ENCODE measurements around the gene CYTH2.

CYTH2 gene

DNA sequence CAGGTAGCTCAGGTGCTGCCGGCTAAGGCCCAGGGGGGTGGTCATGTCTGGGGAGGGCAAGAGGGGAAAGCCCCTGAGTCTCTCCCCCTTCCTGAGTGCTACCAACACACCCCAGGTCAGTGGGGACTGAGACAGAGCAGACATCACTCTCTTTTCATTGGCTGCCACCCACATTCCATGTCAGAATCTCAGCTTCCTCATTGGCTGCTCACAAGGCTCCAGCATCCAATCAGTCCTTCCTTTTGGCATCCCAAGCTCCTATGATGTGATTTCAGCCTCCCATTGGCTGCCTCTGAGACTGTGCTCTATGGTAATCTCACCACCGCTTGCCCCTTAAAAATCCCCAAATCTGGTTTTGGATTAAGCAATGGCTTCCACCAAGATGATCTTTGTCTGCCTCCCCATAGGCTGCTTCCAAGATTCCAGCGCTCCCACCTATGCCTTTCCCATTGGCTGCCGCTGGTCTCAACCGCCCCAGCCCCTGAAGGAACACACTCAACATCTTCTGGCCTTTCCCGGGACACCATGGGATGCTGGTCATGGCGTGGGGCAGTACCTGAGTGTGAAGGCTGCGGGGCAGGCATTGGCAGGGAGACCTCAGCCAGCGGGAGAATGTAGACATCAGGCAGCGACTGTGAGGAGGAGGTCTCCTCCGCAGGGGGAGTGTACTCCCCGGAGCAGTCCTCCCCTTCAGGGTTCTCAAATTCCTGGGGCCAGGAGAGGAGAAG is 40.5 kb downstream of the CYTH2 start:
- H3K27ac ChIP-seq: no peak overlapping the region
- ChIA-PET POLR2A (ENCODE audit: low non-redundant PET) (no interaction called here), CTCF (interaction anchor here (1.2 kb wide), 1 partner anchor 75 kb away, joined by 8 read pairs; no protein-coding TSS in a partner anchor)
- TF ChIP-seq, protein P1, sequence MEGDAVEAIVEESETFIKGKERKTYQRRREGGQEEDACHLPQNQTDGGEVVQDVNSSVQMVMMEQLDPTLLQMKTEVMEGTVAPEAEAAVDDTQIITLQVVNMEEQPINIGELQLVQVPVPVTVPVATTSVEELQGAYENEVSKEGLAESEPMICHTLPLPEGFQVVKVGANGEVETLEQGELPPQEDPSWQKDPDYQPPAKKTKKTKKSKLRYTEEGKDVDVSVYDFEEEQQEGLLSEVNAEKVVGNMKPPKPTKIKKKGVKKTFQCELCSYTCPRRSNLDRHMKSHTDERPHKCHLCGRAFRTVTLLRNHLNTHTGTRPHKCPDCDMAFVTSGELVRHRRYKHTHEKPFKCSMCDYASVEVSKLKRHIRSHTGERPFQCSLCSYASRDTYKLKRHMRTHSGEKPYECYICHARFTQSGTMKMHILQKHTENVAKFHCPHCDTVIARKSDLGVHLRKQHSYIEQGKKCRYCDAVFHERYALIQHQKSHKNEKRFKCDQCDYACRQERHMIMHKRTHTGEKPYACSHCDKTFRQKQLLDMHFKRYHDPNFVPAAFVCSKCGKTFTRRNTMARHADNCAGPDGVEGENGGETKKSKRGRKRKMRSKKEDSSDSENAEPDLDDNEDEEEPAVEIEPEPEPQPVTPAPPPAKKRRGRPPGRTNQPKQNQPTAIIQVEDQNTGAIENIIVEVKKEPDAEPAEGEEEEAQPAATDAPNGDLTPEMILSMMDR (conservative IDR thresholded peaks at IDR 0.05; ENCODE audit: low read depth): no peak
- no peak for DNase-seq (ENCODE audit: low spot score)

DNA sequence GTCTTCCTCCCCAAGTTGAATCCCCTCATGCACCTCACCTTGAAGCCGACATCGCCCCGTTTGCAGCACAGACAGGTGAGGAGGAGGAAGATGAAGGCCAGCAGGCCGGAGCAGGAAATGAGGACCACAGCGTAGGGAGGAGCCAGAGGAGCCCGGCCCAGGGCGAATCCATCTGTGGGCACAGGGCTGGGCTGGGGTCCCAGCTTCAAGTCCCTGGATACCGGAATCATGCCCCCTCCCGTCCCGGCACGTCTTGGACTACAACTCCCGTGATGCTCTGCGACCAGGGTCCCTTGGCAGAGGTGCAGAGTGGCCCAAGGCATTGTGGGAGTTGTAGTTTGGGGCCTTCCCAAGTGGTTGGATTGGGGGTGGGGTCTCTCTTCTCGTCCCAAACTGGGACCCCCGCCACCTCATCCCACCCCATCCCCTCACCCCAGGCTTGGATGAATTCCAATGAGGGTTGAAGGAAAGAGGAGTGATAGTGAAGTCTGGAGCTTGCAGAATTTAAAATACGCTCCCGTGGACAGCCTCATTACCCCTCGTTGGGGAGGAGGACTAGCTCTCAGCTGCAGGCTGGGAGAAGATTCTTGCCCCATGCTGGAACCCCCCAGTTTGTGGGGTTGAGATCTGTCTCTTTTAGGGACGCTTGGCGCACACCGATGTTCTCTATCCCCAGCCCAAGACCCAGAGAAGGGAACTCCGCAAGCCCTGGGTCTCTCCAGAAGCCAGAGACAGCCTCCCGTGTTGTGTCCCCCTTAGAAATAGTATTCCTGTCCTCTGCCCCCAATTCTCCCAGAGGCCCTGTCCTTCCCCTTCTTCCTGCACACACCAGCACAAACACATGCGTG is 41.5 kb downstream of the CYTH2 start:
- TF ChIP-seq, protein P1 (conservative IDR thresholded peaks at IDR 0.05; ENCODE audit: low read depth): no peak
- ChIA-PET POLR2A (ENCODE audit: low non-redundant PET) (no interaction called here), CTCF (no interaction called here)
- peak; percentile 42 for DNase-seq (ENCODE audit: low spot score)
- no peak overlapping the region for H3K27ac ChIP-seq

DNA sequence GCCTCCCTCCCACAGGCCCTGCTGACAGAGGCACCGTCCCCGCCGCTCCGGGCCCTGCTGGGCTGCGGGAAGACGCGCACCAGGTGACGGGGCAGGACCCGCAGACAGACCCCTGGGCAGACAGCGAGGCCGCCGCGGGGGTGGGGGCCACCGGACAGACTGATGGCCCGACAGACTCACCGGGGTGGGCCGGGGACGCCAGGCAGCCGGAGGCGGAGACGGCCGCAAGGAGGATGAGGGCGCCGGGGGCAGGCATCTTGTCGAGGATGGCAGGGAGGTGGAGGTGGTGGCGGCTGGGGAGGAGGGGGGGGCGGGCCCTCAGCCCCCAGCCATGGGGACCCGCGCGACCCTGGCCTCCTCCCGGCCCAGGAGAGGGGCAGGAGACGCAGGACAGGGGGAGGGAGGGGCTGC is 42.2 kb downstream of the CYTH2 start:
- no peak for DNase-seq (ENCODE audit: low spot score)
- TF ChIP-seq, protein P1 (conservative IDR thresholded peaks at IDR 0.05; ENCODE audit: low read depth): no peak
- H3K27ac ChIP-seq: no peak overlapping the region
- ChIA-PET CTCF (no interaction called here), POLR2A (ENCODE audit: low non-redundant PET) (no interaction called here)

DNA sequence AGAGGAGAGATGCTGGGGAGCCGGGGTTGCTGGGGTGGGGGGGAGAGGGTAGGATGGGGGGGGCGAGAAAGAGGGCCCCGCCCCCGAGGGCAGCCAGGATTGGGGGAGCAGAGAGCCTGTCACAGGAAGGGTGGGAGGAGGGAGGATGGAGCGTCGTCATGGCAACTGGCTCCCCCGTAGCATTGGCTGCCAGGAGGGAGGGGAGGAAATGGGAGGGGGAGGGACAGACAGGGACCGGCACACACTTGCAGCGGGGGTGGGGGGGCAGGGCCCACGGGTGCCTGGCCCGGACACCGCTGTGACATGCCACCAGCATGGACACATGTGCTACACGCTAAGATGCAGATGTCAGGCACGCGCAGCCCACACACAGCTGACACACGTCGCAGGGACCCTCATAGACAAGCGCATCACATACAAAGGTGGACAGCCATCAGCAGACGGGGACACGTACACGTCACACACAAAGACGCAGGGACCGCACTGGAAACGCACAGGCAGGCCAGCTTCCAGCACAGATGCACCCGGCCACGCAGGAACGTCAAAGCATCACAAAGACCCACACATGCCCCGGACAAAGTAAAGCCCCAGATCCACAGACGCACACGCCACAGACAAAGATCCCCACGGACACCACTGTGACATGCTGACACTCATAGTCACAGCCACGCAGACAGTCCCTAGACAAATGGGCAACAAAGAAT is 42.8 kb downstream of the CYTH2 start, which contains the start of gene LMTK3:
LMTK3 (minus strand) TSS at position 36 of the 704 bp plus-strand sequence. CDS start 259 bp downstream, outside the sequence.
- ChIA-PET CTCF (interaction anchor here (0.7 kb wide), 1 partner anchor 96 kb away, joined by 3 read pairs; no protein-coding TSS in a partner anchor), POLR2A (ENCODE audit: low non-redundant PET) (no interaction called here)
- H3K27ac ChIP-seq: no peak within 1 kb of the TSS
- peak; percentile 50 for DNase-seq (ENCODE audit: low spot score)
- TF ChIP-seq, protein P1 (conservative IDR thresholded peaks at IDR 0.05; ENCODE audit: low read depth): no peak

DNA sequence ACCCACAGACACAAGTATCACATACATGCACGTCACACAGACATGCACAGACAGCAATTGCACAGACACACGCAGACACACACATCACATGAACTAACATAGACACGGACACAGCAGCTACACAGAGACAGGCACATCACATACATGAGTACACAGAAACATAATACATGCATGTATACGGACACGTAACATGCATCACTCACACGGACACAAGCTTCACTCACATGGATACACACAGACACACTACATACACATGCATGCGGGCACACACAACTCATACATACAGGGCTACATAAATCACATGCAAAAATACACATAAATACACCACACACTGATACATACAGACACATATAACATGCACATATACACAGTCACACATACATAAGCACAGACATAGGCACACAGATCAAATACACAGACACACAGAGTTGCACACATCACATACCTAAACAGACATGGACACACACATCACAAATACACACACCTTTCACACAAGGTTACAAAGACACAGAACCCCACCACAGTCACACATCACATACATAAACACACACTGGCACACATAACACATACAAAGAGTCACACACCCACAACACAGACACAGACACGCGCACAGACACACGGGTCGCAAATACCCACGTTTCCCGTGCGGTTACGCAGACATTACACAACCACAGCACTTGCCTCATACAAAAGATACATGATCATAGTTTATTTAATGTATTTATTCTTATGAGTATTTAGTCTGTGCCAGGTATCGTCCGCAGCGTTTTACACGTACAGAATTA is 43.5 kb downstream of the CYTH2 start:
- DNase-seq (ENCODE audit: low spot score): no peak
- ChIA-PET POLR2A (ENCODE audit: low non-redundant PET) (no interaction called here), CTCF (interaction anchor here (0.6 to 1.5 kb wide), 3 partner anchors 34 to 96 kb away, joined by 3 to 5 read pairs (median 3); no protein-coding TSS in a partner anchor)
- H3K27ac ChIP-seq: no peak overlapping the region
- TF ChIP-seq, protein P1 (conservative IDR thresholded peaks at IDR 0.05; ENCODE audit: low read depth): no peak
